T follicular helper cell (primary cell): ENCODE measurements around the gene HDDC3.
A peak's percentile ranks its signal among the peaks of the same experiment; 100 is the strongest.

Source experiments
- DNase-seq: peaks from one replicate; pipeline ENCODE4 v3.0.0-alpha.2; 2020; ENCODE audit warnings: low read depth

Gene HDDC3

GRCh38 chr15:90891346-90891949, 40.9 kb downstream of the HDDC3 start:
- no peak for DNase-seq

- DNase-seq: no peak
These were observed 41.5 kb downstream of the HDDC3 start for GRCh38 chr15:90890839-90891238.

- DNase-seq: no peak
These were observed 42.5 kb downstream of the HDDC3 start for GRCh38 chr15:90889736-90890456.

- no peak for DNase-seq
These were observed 43.0 kb downstream of the HDDC3 start for GRCh38 chr15:90889313-90889730.

GRCh38 chr15:90887037-90887481, 45.3 kb downstream of the HDDC3 start:
- no peak for DNase-seq

GRCh38 chr15:90886291-90886614, 46.1 kb downstream of the HDDC3 start:
- no peak for DNase-seq

GRCh38 chr15:90885432-90886290, 46.7 kb downstream of the HDDC3 start:
- peak; percentile 56 for DNase-seq

GRCh38 chr15:90884719-90885431, 47.5 kb downstream of the HDDC3 start:
- no peak for DNase-seq

GRCh38 chr15:90883976-90884718, 48.2 kb downstream of the HDDC3 start, which contains the start of gene FES:
TSS of gene FES (plus strand) at chr15:90884504. CDS start at chr15:90885046, 542 bp downstream.
- DNase-seq: no peak

GRCh38 chr15:90883526-90883975, 48.8 kb downstream of the HDDC3 start:
- no peak for DNase-seq

- no peak for DNase-seq
These were observed 49.4 kb downstream of the HDDC3 start for GRCh38 chr15:90882781-90883525.

GRCh38 chr15:90881978-90882721, 50.2 kb downstream of the HDDC3 start:
- DNase-seq: no peak

- no peak for DNase-seq
These were observed 51.0 kb downstream of the HDDC3 start for GRCh38 chr15:90881181-90881977.

- no peak for DNase-seq
These were observed 51.8 kb downstream of the HDDC3 start for GRCh38 chr15:90880381-90881145.
